Measurements from ENCODE around the gene OR4D9. TPM values are rescaled to one million over a fixed set of nuclear protein-coding genes. Genes with fewer than 3 reads are reported as not detected.

Gene OR4D9
- polyA plus RNA-seq (2013, experiment 1 of 2): not detected
- not detected for polyA plus RNA-seq (2013, experiment 2 of 2)

- no peaks in the 10 kb centered on the region for H3K79me1 ChIP-seq (ENCODE audit: low read length)
- H4K8ac ChIP-seq (ENCODE audit: low read depth, low read length): no peak within 1 kb of the TSS
- no peak within 1 kb of the TSS for H3K4me3 ChIP-seq (ENCODE audit: low read length)
- H2AK5ac ChIP-seq (ENCODE audit: low read length): no peak within 1 kb of the TSS
- H3K23ac ChIP-seq (ENCODE audit: low read length): no peak within 1 kb of the TSS
- DNase-seq: no peak
- no peak within 1 kb of the TSS for H3K9ac ChIP-seq (ENCODE audit: low read length)
- no peak within 1 kb of the TSS for H3K18ac ChIP-seq (ENCODE audit: low read length)
- no peak within 1 kb of the TSS for H3K4me2 ChIP-seq (ENCODE audit: low read length)
- H3K27me3 ChIP-seq (ENCODE audit: insufficient read depth, low read length, poor library complexity): no peaks in the 10 kb centered on the region
- H2BK5ac ChIP-seq (ENCODE audit: low read length): no peak within 1 kb of the TSS
- H3K4ac ChIP-seq (ENCODE audit: low read depth, low read length): no peak within 1 kb of the TSS
- no CpG with 5 or more reads among the region's 2 CpGs for WGBS (ENCODE audit: extremely low coverage, insufficient coverage, low lambda C conversion rate)
- no peaks in the 10 kb centered on the region for H3K4me1 ChIP-seq (ENCODE audit: control insufficient read depth, low read depth, low read length)
- H4K5ac ChIP-seq (ENCODE audit: low read length): no peak within 1 kb of the TSS
- no peak within 1 kb of the TSS for H2BK120ac ChIP-seq (ENCODE audit: low read depth, low read length)
- no peak within 1 kb of the TSS for H2BK15ac ChIP-seq (replicated peaks; ENCODE audit: low read depth)
- no peaks in the 10 kb centered on the region for H3K36me3 ChIP-seq (ENCODE audit: control insufficient read depth, insufficient read depth, low read length)
- no peaks in the 10 kb centered on the region for H3K79me2 ChIP-seq (ENCODE audit: control insufficient read depth, insufficient read depth, low read length)
- H3K56ac ChIP-seq (ENCODE audit: low read length): no peak within 1 kb of the TSS
- H3K27ac ChIP-seq (ENCODE audit: low read depth, low read length): no peak within 1 kb of the TSS
Observed at GRCh38 chr11:59510941-59511589, at the start of gene OR4D9. TSS of gene OR4D9 (plus strand) at chr11:59511539. CDS start at chr11:59514913, 3,374 bp downstream.

- WGBS (ENCODE audit: extremely low coverage, insufficient coverage, low lambda C conversion rate): no CpG with 5 or more reads among the region's 5 CpGs
Observed at GRCh38 chr11:59463190-59463641, 48.1 kb upstream of the OR4D9 start.

GRCh38 chr11:59473015-59473414 lies 38.3 kb upstream of the OR4D9 start, which contains the start of gene OR4D10:
TSS of gene OR4D10 (plus strand) at chr11:59473315. CDS start at chr11:59477430, 4,115 bp downstream.
- Histone ChIP-seq H3K27me3 (ENCODE audit: insufficient read depth, low read length, poor library complexity) (no peaks in the 10 kb centered on the region), H2BK5ac (ENCODE audit: low read length) (no peak within 1 kb of the TSS), H2BK15ac (replicated peaks; ENCODE audit: low read depth) (no peak within 1 kb of the TSS), H2BK120ac (ENCODE audit: low read depth, low read length) (no peak within 1 kb of the TSS), H4K5ac (ENCODE audit: low read length) (no peak within 1 kb of the TSS), H3K4me2 (ENCODE audit: low read length) (no peak within 1 kb of the TSS), H3K18ac (ENCODE audit: low read length) (no peak within 1 kb of the TSS), H3K4me3 (ENCODE audit: low read length) (no peak within 1 kb of the TSS), H3K79me2 (ENCODE audit: control insufficient read depth, insufficient read depth, low read length) (no peaks in the 10 kb centered on the region), H3K27ac (ENCODE audit: low read depth, low read length) (no peak within 1 kb of the TSS), H3K9ac (ENCODE audit: low read length) (no peak within 1 kb of the TSS), H2AK5ac (ENCODE audit: low read length) (no peak within 1 kb of the TSS), H3K4ac (ENCODE audit: low read depth, low read length) (no peak within 1 kb of the TSS), H4K8ac (ENCODE audit: low read depth, low read length) (no peak within 1 kb of the TSS), H3K4me1 (ENCODE audit: control insufficient read depth, low read depth, low read length) (no peaks in the 10 kb centered on the region), H3K36me3 (ENCODE audit: control insufficient read depth, insufficient read depth, low read length) (no peaks in the 10 kb centered on the region), H3K56ac (ENCODE audit: low read length) (no peak within 1 kb of the TSS), H3K23ac (ENCODE audit: low read length) (no peak within 1 kb of the TSS), H3K79me1 (ENCODE audit: low read length) (no peaks in the 10 kb centered on the region)
- no peak for DNase-seq

More at GRCh38 chr11:59463190-59463641, 48.1 kb upstream of the OR4D9 start:
- Histone ChIP-seq H2BK15ac (replicated peaks; ENCODE audit: low read depth) (no peak overlapping the region), H3K18ac (ENCODE audit: low read length) (no peak overlapping the region), H3K79me2 (ENCODE audit: control insufficient read depth, insufficient read depth, low read length) (no peaks in the 10 kb centered on the region), H3K27ac (ENCODE audit: low read depth, low read length) (no peak overlapping the region), H3K36me3 (ENCODE audit: control insufficient read depth, insufficient read depth, low read length) (no peaks in the 10 kb centered on the region), H3K9ac (ENCODE audit: low read length) (no peak overlapping the region), H3K23ac (ENCODE audit: low read length) (no peak overlapping the region), H3K27me3 (ENCODE audit: insufficient read depth, low read length, poor library complexity) (no peaks in the 10 kb centered on the region), H3K4me1 (ENCODE audit: control insufficient read depth, low read depth, low read length) (no peaks in the 10 kb centered on the region), H4K8ac (ENCODE audit: low read depth, low read length) (no peak overlapping the region), H3K79me1 (ENCODE audit: low read length) (no peaks in the 10 kb centered on the region), H3K4me2 (ENCODE audit: low read length) (no peak overlapping the region), H2AK5ac (ENCODE audit: low read length) (no peak overlapping the region), H2BK5ac (ENCODE audit: low read length) (no peak overlapping the region), H4K5ac (ENCODE audit: low read length) (no peak overlapping the region), H3K56ac (ENCODE audit: low read length) (no peak overlapping the region), H2BK120ac (ENCODE audit: low read depth, low read length) (no peak overlapping the region), H3K4me3 (ENCODE audit: low read length) (no peak overlapping the region), H3K4ac (ENCODE audit: low read depth, low read length) (no peak overlapping the region)
- DNase-seq: peak; percentile 21

GRCh38 chr11:59475176-59475575 lies 36.2 kb upstream of the OR4D9 start:
- no peak overlapping the region for H4K5ac ChIP-seq (ENCODE audit: low read length)
- no peak overlapping the region for H3K4me3 ChIP-seq (ENCODE audit: low read length)
- WGBS (ENCODE audit: extremely low coverage, insufficient coverage, low lambda C conversion rate): no CpG with 5 or more reads among the region's 9 CpGs
- H4K8ac ChIP-seq (ENCODE audit: low read depth, low read length): no peak overlapping the region
- H3K4ac ChIP-seq (ENCODE audit: low read depth, low read length): no peak overlapping the region
- no peak overlapping the region for H2BK5ac ChIP-seq (ENCODE audit: low read length)
- no peak overlapping the region for H3K23ac ChIP-seq (ENCODE audit: low read length)
- no peaks in the 10 kb centered on the region for H3K79me2 ChIP-seq (ENCODE audit: control insufficient read depth, insufficient read depth, low read length)
- H3K36me3 ChIP-seq (ENCODE audit: control insufficient read depth, insufficient read depth, low read length): no peaks in the 10 kb centered on the region
- H3K27me3 ChIP-seq (ENCODE audit: insufficient read depth, low read length, poor library complexity): no peaks in the 10 kb centered on the region
- H3K4me1 ChIP-seq (ENCODE audit: control insufficient read depth, low read depth, low read length): no peaks in the 10 kb centered on the region
- no peak overlapping the region for H3K27ac ChIP-seq (ENCODE audit: low read depth, low read length)
- no peak for DNase-seq
- no peak overlapping the region for H3K18ac ChIP-seq (ENCODE audit: low read length)
- H2BK120ac ChIP-seq (ENCODE audit: low read depth, low read length): no peak overlapping the region
- H3K4me2 ChIP-seq (ENCODE audit: low read length): no peak overlapping the region
- H3K56ac ChIP-seq (ENCODE audit: low read length): no peak overlapping the region
- H3K79me1 ChIP-seq (ENCODE audit: low read length): no peaks in the 10 kb centered on the region
- no peak overlapping the region for H3K9ac ChIP-seq (ENCODE audit: low read length)
- H2AK5ac ChIP-seq (ENCODE audit: low read length): no peak overlapping the region
- H2BK15ac ChIP-seq (replicated peaks; ENCODE audit: low read depth): no peak overlapping the region

GRCh38 chr11:59479906-59480305 lies 31.4 kb upstream of the OR4D9 start:
- Histone ChIP-seq H2BK15ac (replicated peaks; ENCODE audit: low read depth) (no peak overlapping the region), H3K79me1 (ENCODE audit: low read length) (no peaks in the 10 kb centered on the region), H3K27me3 (ENCODE audit: insufficient read depth, low read length, poor library complexity) (no peaks in the 10 kb centered on the region), H3K36me3 (ENCODE audit: control insufficient read depth, insufficient read depth, low read length) (no peaks in the 10 kb centered on the region), H4K8ac (ENCODE audit: low read depth, low read length) (no peak overlapping the region), H3K4me3 (ENCODE audit: low read length) (no peak overlapping the region), H3K27ac (ENCODE audit: low read depth, low read length) (no peak overlapping the region), H2BK120ac (ENCODE audit: low read depth, low read length) (no peak overlapping the region), H3K18ac (ENCODE audit: low read length) (no peak overlapping the region), H3K23ac (ENCODE audit: low read length) (no peak overlapping the region), H4K5ac (ENCODE audit: low read length) (no peak overlapping the region), H2BK5ac (ENCODE audit: low read length) (no peak overlapping the region), H3K9ac (ENCODE audit: low read length) (no peak overlapping the region), H3K79me2 (ENCODE audit: control insufficient read depth, insufficient read depth, low read length) (no peaks in the 10 kb centered on the region), H2AK5ac (ENCODE audit: low read length) (no peak overlapping the region), H3K4me2 (ENCODE audit: low read length) (no peak overlapping the region), H3K56ac (ENCODE audit: low read length) (no peak overlapping the region), H3K4ac (ENCODE audit: low read depth, low read length) (no peak overlapping the region), H3K4me1 (ENCODE audit: control insufficient read depth, low read depth, low read length) (no peaks in the 10 kb centered on the region)
- no peak for DNase-seq

- no peak overlapping the region for H2AK5ac ChIP-seq (ENCODE audit: low read length)
- no peak overlapping the region for H2BK5ac ChIP-seq (ENCODE audit: low read length)
- H2BK15ac ChIP-seq (replicated peaks; ENCODE audit: low read depth): no peak overlapping the region
- H3K27ac ChIP-seq (ENCODE audit: low read depth, low read length): no peak overlapping the region
- H3K56ac ChIP-seq (ENCODE audit: low read length): no peak overlapping the region
- WGBS (ENCODE audit: extremely low coverage, insufficient coverage, low lambda C conversion rate): no CpG with 5 or more reads among the region's 3 CpGs
- H3K27me3 ChIP-seq (ENCODE audit: insufficient read depth, low read length, poor library complexity): no peaks in the 10 kb centered on the region
- no peaks in the 10 kb centered on the region for H3K4me1 ChIP-seq (ENCODE audit: control insufficient read depth, low read depth, low read length)
- no peaks in the 10 kb centered on the region for H3K36me3 ChIP-seq (ENCODE audit: control insufficient read depth, insufficient read depth, low read length)
- no peak overlapping the region for H4K8ac ChIP-seq (ENCODE audit: low read depth, low read length)
- no peaks in the 10 kb centered on the region for H3K79me2 ChIP-seq (ENCODE audit: control insufficient read depth, insufficient read depth, low read length)
- H3K4ac ChIP-seq (ENCODE audit: low read depth, low read length): no peak overlapping the region
- H3K18ac ChIP-seq (ENCODE audit: low read length): no peak overlapping the region
- no peak overlapping the region for H4K5ac ChIP-seq (ENCODE audit: low read length)
- no peak overlapping the region for H3K4me2 ChIP-seq (ENCODE audit: low read length)
- H3K4me3 ChIP-seq (ENCODE audit: low read length): no peak overlapping the region
- H3K23ac ChIP-seq (ENCODE audit: low read length): no peak overlapping the region
- H3K79me1 ChIP-seq (ENCODE audit: low read length): no peaks in the 10 kb centered on the region
- no peak overlapping the region for H2BK120ac ChIP-seq (ENCODE audit: low read depth, low read length)
- H3K9ac ChIP-seq (ENCODE audit: low read length): no peak overlapping the region
- no peak for DNase-seq
Observed at GRCh38 chr11:59480359-59480758, 31.0 kb upstream of the OR4D9 start.
